Activated CD4-positive, CD25-positive, alpha-beta regulatory T cell treated with anti-CD3 and anti-CD28 coated beads, Interleukin-2, amount 50 U/mL, for 16 hours (primary cell): Measurements from ENCODE around the gene ANAPC2.

Experiments
- DNase-seq: peaks from one replicate; pipeline ENCODE4 v3.0.0-alpha.2; 2020; ENCODE audit warnings: low read depth, low spot score

The ANAPC2 gene

GRCh38 chr9:137128862-137129455 lies 59.4 kb downstream of the ANAPC2 start:
- no peak for DNase-seq

GRCh38 chr9:137128158-137128861 lies 60.0 kb downstream of the ANAPC2 start:
- no peak for DNase-seq

GRCh38 chr9:137127301-137128157 lies 60.8 kb downstream of the ANAPC2 start:
- no peak for DNase-seq

GRCh38 chr9:137126786-137127185 lies 61.6 kb downstream of the ANAPC2 start:
- no peak for DNase-seq
